Esophagus muscularis mucosa (tissue), 3 donors: ENCODE measurements around the gene METTL25B.

Source experiments
- POLR2A ChIP-seq: fragments of 450-650 bp; IDR thresholded peaks from one replicate; pipeline ENCODE4 v1.6.1; 2017; ENCODE audit warnings: antibody characterized with exemption, moderate library complexity, mild to moderate bottlenecking, low read depth
- POLR2AphosphoS5 ChIP-seq, 2 donors: sonication (generic); formaldehyde crosslinking; IDR thresholded peaks; one replicate each; pipeline ENCODE4 v1.6.1; 2017; ENCODE audit warnings: antibody characterized with exemption in 2 of 2
- TF ChIP-seq, protein P1 (sequence below), 3 experiments: fragments of 200-600 bp in 2 of 3; fragments of 450-650 bp in 1 of 3; sonication (generic) in 2 of 3; IDR thresholded peaks; one replicate each; pipeline ENCODE4 v1.5.1; 2017 to 2019; ENCODE audit warnings: antibody characterized with exemption in 3 of 3, mild to moderate bottlenecking in 2 of 3, moderate library complexity in 1 of 3

DNA sequence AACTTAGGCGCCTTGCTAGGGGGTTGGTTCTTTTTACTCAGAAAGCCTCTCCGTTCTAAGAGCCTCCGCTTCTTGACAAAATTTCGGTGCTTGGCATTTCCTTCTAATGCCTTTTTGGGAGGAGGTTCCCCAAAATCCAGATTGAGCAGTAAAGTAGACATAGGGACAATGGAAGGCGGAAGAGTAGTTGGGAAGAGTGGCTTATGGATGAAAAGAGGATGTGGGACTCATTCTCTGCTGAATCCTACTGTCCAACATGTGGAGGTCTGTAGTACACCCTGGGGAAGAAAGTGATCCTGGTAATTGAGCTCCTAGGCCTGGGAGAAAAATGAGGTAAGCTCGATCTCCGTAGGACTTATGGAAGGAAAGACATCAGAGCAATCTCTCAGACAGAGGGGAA is 777 bp upstream of the METTL25B start:
- TF ChIP-seq POLR2AphosphoS5 (IDR thresholded peaks at IDR 0.05) (no peak), POLR2A (no peak)
- TF ChIP-seq, protein P1, sequence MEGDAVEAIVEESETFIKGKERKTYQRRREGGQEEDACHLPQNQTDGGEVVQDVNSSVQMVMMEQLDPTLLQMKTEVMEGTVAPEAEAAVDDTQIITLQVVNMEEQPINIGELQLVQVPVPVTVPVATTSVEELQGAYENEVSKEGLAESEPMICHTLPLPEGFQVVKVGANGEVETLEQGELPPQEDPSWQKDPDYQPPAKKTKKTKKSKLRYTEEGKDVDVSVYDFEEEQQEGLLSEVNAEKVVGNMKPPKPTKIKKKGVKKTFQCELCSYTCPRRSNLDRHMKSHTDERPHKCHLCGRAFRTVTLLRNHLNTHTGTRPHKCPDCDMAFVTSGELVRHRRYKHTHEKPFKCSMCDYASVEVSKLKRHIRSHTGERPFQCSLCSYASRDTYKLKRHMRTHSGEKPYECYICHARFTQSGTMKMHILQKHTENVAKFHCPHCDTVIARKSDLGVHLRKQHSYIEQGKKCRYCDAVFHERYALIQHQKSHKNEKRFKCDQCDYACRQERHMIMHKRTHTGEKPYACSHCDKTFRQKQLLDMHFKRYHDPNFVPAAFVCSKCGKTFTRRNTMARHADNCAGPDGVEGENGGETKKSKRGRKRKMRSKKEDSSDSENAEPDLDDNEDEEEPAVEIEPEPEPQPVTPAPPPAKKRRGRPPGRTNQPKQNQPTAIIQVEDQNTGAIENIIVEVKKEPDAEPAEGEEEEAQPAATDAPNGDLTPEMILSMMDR (IDR thresholded peaks at IDR 0.05): no peak
